ENCODE measurements around the gene NHEJ1.

The NHEJ1 gene

DNA sequence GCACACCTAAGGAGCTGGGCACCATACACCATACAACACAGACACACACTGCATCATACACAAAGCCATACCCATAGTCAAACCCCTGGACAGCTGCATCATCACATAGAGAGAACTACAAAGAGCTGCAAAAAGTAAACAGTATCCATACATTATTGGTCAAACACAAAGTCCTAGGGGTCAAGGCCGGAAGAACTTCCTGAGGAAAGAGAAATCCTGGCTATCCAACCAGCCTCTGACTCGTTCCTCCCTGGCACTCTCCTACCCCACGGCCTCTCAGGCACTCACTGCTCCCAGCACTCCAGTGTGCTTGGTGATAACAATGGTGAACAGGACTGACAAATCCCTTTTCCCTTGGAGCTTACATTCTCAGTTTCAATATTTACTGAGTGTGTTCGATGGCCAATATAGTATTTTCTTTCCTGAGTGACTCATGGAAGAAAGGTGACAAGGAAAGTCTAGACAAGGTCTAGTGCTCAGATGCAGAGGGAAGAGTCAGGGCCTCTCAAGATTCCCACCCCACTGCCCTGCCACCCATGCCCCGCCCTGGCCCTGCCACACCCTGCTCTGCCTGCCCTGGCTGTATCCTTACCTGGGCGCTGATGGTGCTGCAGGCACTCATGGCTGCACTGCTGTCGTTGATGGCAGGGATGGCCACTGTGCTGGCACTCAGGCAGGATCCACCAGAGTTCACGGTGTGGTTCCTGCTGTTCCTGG lies 122.7 kb downstream of the NHEJ1 start:
- DNase-seq (ENCODE audit: low read depth): no peak
- H3K4me3 ChIP-seq (ENCODE audit: low read depth, low read length): no peak overlapping the region

DNA sequence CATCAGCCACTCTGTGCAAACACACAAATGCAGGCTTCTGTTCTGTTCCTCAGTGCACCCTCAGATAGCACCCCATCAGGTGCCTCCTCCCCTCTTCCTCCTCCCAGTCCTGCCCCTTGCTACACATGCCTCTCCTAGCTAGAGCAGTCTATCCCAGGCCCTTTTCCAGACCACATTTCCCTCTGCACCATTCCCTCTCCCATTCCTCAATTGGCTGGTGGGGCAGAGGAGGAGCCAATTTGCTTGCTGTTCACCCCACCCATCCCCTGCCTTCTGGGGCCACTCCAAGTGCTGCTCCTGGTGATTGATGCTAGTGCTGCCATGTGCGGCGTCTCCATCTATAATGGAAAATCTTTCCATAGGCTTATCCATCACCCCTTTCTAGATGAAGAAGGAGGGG lies 124.7 kb downstream of the NHEJ1 start:
- DNase-seq (ENCODE audit: low read depth): no peak
- H3K4me3 ChIP-seq (ENCODE audit: low read depth, low read length): no peak overlapping the region
- TF ChIP-seq, protein P1, sequence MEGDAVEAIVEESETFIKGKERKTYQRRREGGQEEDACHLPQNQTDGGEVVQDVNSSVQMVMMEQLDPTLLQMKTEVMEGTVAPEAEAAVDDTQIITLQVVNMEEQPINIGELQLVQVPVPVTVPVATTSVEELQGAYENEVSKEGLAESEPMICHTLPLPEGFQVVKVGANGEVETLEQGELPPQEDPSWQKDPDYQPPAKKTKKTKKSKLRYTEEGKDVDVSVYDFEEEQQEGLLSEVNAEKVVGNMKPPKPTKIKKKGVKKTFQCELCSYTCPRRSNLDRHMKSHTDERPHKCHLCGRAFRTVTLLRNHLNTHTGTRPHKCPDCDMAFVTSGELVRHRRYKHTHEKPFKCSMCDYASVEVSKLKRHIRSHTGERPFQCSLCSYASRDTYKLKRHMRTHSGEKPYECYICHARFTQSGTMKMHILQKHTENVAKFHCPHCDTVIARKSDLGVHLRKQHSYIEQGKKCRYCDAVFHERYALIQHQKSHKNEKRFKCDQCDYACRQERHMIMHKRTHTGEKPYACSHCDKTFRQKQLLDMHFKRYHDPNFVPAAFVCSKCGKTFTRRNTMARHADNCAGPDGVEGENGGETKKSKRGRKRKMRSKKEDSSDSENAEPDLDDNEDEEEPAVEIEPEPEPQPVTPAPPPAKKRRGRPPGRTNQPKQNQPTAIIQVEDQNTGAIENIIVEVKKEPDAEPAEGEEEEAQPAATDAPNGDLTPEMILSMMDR (IDR thresholded peaks at IDR 0.05; ENCODE audit: control insufficient read depth, extremely low read depth, insufficient read depth): no peak

More for the DNA sequence above, 122.7 kb downstream of the NHEJ1 start:
- TF ChIP-seq, protein P1 (IDR thresholded peaks at IDR 0.05; ENCODE audit: control insufficient read depth, extremely low read depth, insufficient read depth): no peak

DNA sequence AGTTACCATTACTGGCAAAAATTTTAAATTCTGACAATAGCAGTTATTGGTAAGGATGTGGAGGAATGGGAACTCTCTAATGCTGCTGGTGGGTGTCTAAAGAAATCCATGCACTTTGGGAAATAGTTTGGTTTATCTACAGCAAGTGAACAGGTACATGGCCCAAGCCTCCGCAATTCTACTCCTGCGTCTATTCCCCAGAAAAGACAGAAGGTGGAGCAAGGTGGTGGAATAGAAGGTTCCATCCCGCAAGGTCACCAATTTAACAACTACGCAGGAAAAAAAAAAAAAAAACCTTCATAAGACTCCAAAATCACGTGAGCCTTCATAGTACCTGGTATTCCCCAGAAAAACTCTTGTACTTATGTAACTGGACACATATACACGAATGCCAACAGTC lies 125.8 kb downstream of the NHEJ1 start:
- no peak for DNase-seq (ENCODE audit: low read depth)
- no peak overlapping the region for H3K4me3 ChIP-seq (ENCODE audit: low read depth, low read length)
- TF ChIP-seq, protein P1 (IDR thresholded peaks at IDR 0.05; ENCODE audit: control insufficient read depth, extremely low read depth, insufficient read depth): no peak

DNA sequence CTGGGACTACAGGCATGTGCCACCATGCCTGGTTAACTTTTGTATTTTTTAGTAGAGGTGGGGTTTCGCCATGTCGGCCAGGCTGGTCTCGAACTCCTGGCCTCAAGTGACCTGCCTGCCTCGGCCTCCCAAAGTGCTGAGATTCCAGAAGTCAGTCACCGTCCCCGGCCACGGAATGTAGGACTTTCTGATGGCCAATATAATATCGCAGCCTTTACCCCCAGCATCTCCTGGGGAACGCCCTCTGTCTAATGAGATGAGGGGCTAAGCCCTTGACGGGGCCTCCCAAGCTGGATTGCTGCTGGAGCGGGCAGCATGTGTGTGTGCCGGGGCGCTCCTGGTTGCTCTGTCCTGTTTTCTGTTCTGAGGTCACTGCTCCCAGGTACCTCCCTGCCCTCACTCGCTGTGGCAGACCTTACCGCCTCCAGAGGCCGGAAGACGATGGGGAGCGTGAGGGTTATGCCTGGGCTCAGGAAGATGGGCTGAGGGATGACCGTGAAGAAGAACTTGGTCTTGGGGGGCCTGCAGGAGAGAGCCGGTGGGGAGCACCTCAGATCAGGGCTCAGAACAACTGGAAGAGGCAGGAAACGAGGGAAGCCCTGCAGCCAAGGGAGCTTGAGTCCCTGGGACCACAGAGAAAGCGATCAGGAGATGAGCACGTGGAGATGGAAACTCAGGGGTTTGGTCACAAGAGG lies 128.4 kb downstream of the NHEJ1 start:
- TF ChIP-seq, protein P1 (IDR thresholded peaks at IDR 0.05; ENCODE audit: control insufficient read depth, extremely low read depth, insufficient read depth): no peak
- no peak overlapping the region for H3K4me3 ChIP-seq (ENCODE audit: low read depth, low read length)
- no peak for DNase-seq (ENCODE audit: low read depth)

DNA sequence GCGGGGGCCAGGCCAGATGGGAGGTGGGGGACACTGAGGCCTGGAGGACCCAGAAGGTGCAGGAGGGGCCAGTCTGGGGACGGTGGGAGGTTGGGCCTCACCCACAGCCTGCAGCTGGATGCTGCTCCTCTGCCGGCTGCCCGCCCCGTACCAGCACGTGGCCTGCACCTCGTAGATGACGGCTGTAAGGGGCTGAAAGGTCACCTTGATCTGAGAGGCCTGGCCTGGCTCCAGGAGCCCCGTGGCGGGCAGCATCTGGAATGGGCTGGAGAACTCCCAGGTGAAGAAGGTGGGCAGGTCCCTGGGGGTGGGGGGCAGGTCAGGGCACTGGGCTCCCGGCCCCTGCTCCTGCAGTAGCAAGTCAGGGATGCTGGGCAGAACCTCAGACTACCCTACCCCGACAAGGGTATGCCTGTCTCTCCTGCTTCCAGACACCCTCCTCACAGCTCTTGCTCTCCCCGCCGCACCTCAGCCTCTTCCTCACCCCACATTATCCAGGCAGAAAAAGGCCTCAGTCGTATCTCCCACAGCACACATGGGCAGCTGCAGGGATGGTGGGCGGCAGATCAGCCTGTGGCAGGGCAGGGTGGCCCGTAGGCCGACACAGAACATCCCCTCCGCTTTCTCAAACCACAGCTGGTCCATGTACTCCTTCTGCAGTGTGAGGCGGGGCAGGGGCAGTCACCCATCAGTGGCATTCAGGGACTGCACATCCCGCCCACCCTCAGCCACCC lies 129.4 kb downstream of the NHEJ1 start:
- H3K4me3 ChIP-seq (ENCODE audit: low read depth, low read length): no peak overlapping the region
- no peak for DNase-seq (ENCODE audit: low read depth)
- TF ChIP-seq, protein P1 (IDR thresholded peaks at IDR 0.05; ENCODE audit: control insufficient read depth, extremely low read depth, insufficient read depth): no peak

DNA sequence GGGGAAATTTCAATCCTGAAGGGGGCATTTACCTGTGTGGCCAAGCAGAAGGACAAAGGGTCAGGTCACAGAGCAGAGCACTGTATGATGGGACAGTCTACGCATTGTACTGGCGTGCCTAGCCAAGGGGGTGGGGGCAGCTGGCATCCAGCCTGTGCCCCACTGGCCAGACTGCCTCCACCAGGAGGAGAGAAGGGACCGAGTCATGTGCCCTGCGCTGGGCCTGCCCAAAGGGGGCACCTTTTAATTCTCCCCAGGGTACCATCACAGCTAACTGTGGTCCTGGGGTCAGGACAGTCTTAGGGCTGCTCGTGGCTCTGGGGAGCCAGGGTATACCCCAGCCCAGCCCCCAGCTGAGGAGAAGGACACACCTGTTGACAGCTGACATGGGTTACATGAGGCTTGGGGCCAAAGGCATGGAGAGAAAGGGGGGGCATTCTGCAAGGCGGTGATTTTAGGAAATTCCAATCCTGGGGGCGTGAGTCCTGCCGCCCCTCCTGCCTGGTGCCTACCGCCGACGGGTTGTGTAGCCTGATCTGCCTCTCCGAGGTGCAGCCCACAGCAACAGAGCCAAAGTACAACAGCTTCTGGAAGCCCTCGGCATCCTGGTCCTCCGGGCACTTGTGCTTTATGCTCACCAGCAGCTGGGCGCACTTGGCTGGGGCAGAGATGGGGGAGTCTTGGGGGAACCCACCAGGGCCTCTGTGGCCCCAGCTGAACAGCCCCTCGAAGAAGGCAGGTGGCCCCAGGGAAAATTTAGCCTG lies 130.3 kb downstream of the NHEJ1 start:
- DNase-seq (ENCODE audit: low read depth): no peak
- TF ChIP-seq, protein P1 (IDR thresholded peaks at IDR 0.05; ENCODE audit: control insufficient read depth, extremely low read depth, insufficient read depth): no peak
- H3K4me3 ChIP-seq (ENCODE audit: low read depth, low read length): no peak overlapping the region

Measured in LNCaP clone FGC (cell line).